Parathyroid adenoma (tissue), 2 donors: ENCODE data around the gene BCKDHA.
A peak's percentile ranks its signal among the peaks of the same experiment; 100 is the strongest.

ENCODE experiments used
- H2AFZ ChIP-seq: fragments of 300-600 bp; sonication (generic); one replicate; pipeline ENCODE4 v1.7.0; 2017; ENCODE audit warnings: antibody characterized with exemption, mild to moderate bottlenecking
- H3K27ac ChIP-seq: fragments of 300-600 bp; sonication (generic); one replicate; pipeline ENCODE4 v1.7.0; 2017
- H3K27me3 ChIP-seq: fragments of 300-600 bp; sonication (generic); one replicate; pipeline ENCODE4 v1.7.0; 2017; ENCODE audit warnings: low read length; ENCODE audit not compliant: control insufficient read depth, insufficient read depth
- H3K36me3 ChIP-seq: fragments of 300-600 bp; sonication (generic); one replicate; pipeline ENCODE4 v1.7.0; 2017; ENCODE audit warnings: low read length; ENCODE audit not compliant: control insufficient read depth, insufficient read depth
- H3K4me1 ChIP-seq: fragments of 300-600 bp; sonication (generic); one replicate; pipeline ENCODE4 v1.7.0; 2017; ENCODE audit warnings: control low read depth
- H3K4me2 ChIP-seq: fragments of 300-600 bp; sonication (generic); one replicate; pipeline ENCODE4 v1.7.0; 2017; ENCODE audit warnings: low read length
- H3K4me3 ChIP-seq: fragments of 300-600 bp; sonication (generic); one replicate; pipeline ENCODE4 v1.7.0; 2017; ENCODE audit warnings: low read depth, low read length
- H3K79me2 ChIP-seq: fragments of 300-600 bp; sonication (generic); one replicate; pipeline ENCODE4 v1.7.0; 2017; ENCODE audit warnings: control low read depth
- H3K9ac ChIP-seq: fragments of 300-600 bp; sonication (generic); one replicate; pipeline ENCODE4 v1.7.0; 2017; ENCODE audit warnings: mild to moderate bottlenecking
- H3K9me3 ChIP-seq: fragments of 300-600 bp; sonication (generic); one replicate; pipeline ENCODE4 v1.7.0; 2017; ENCODE audit warnings: low read length; ENCODE audit not compliant: control insufficient read depth
- CTCF ChIP-seq: fragments of 300-600 bp; sonication (generic); IDR thresholded peaks from one replicate; pipeline ENCODE4 v1.7.0; 2017; ENCODE audit warnings: antibody characterized with exemption, mild to moderate bottlenecking
- donor health status: primary hyperparathyroidism.

Gene BCKDHA

GRCh38 chr19:41352609-41353465 lies 44.8 kb upstream of the BCKDHA start:
- no peaks in the 10 kb centered on the region for H3K79me2 ChIP-seq
- no peaks in the 10 kb centered on the region for H3K27me3 ChIP-seq
- H2AFZ ChIP-seq: peak overlapping the region; percentile 65
- H3K4me3 ChIP-seq: peak overlapping the region; percentile 77
- H3K9ac ChIP-seq: no peak overlapping the region
- no peak overlapping the region for H3K27ac ChIP-seq
- H3K36me3 ChIP-seq: no peaks in the 10 kb centered on the region
- H3K9me3 ChIP-seq: no peaks in the 10 kb centered on the region
- peak; percentile 47 for TF ChIP-seq CTCF
- peak overlapping the region; percentile 97 for H3K4me2 ChIP-seq
- no peaks in the 10 kb centered on the region for H3K4me1 ChIP-seq

- Histone ChIP-seq H3K9me3 (no peaks in the 10 kb centered on the region), H3K4me1 (no peaks in the 10 kb centered on the region), H3K4me2 (peak within 1 kb of the TSS; percentile 97), H3K4me3 (peak within 1 kb of the TSS; percentile 77), H2AFZ (peak within 1 kb of the TSS; percentile 65), H3K36me3 (no peaks in the 10 kb centered on the region), H3K9ac (no peak within 1 kb of the TSS), H3K27me3 (no peaks in the 10 kb centered on the region), H3K79me2 (no peaks in the 10 kb centered on the region), H3K27ac (peak within 1 kb of the TSS; percentile 53)
- TF ChIP-seq CTCF: peak; percentile 92
Measured at GRCh38 chr19:41353466-41354342, 43.9 kb upstream of the BCKDHA start, which contains the start of gene TGFB1. Gene TGFB1 (minus strand): TSS chr19:41353922. CDS start chr19:41353044, 878 bp downstream.

- Histone ChIP-seq H3K36me3 (no peaks in the 10 kb centered on the region), H3K9me3 (no peaks in the 10 kb centered on the region), H3K27ac (no peak overlapping the region), H3K4me1 (no peaks in the 10 kb centered on the region), H3K4me2 (peak overlapping the region; percentile 97), H2AFZ (peak overlapping the region; percentile 65), H3K27me3 (no peaks in the 10 kb centered on the region), H3K79me2 (no peaks in the 10 kb centered on the region), H3K4me3 (no peak overlapping the region), H3K9ac (no peak overlapping the region)
- no peak for TF ChIP-seq CTCF
Measured at GRCh38 chr19:41354343-41354953, 43.2 kb upstream of the BCKDHA start.

DNA sequence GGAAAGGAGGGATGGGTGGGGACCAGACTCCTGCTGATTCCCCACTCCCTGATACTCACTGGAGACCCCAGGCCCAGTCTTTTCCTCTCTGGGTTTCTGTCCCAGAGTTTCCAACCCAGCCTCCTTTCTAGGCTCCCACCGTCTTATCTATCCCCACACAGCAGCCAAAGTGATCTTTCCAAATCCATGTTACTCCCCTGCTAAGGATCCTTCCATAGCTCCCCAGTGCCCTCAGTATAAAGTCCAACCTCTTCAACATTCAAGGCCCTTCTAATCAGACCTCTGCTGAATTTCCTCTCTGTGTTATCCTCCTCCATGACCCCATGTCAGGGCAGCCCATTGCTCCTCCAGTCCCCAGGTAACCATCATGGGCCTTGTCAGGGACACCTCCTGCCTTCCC lies 42.6 kb upstream of the BCKDHA start:
- Histone ChIP-seq H3K9ac (no peak overlapping the region), H3K4me2 (no peak overlapping the region), H3K27ac (peak overlapping the region; percentile 8), H3K9me3 (no peaks in the 10 kb centered on the region), H3K36me3 (no peaks in the 10 kb centered on the region), H3K4me1 (no peaks in the 10 kb centered on the region), H3K79me2 (no peaks in the 10 kb centered on the region), H3K4me3 (no peak overlapping the region), H2AFZ (no peak overlapping the region), H3K27me3 (no peaks in the 10 kb centered on the region)
- no peak for TF ChIP-seq CTCF
